ENCODE measurements around the gene RANBP2. TPM values are rescaled to one million over a fixed set of nuclear protein-coding genes. Genes with fewer than 3 reads are reported as not detected.

RANBP2 gene
- total and polyA plus RNA-seq, 9 of the 15 experiments (the other 6 are each of a cell fraction or from before 2014, with no cell fraction given) = 11.7 to 97.4 (median 48.1) TPM

GRCh38 chr2:108719149-108720044 is at the start of gene RANBP2 (continued):
- peak; percentile 78 for TF ChIP-seq E2F8 (IDR thresholded peaks at IDR 0.05; ENCODE audit: low read depth, partially characterized antibody)
- TF ChIP-seq MTA1 (IDR thresholded peaks at IDR 0.05; ENCODE audit: borderline replicate concordance) = peak; percentile 99
- no peak for TF ChIP-seq NFE2L1 (tag; IDR thresholded peaks at IDR 0.05; ENCODE audit: borderline replicate concordance, low read depth)
- TF ChIP-seq POLR2G (IDR thresholded peaks at IDR 0.05; ENCODE audit: low read depth, low read length) = peak; percentile 98
- no peak for TF ChIP-seq MAFG (tag; conservative IDR thresholded peaks at IDR 0.05)
- TF ChIP-seq RFX7 (CRISPR knock-in tag; IDR thresholded peaks at IDR 0.05) = no peak
- peak; percentile 59; the same call in 1 of the 2 replicates for TF ChIP-seq ZNF584 (CRISPR knock-in tag; IDR thresholded peaks at IDR 0.05; ENCODE audit: low read depth)
- TF ChIP-seq ILF3 (IDR thresholded peaks at IDR 0.05; ENCODE audit: borderline replicate concordance) = no peak; the same call in 1 of the 2 replicates
- TF ChIP-seq POU5F1 (IDR thresholded peaks at IDR 0.05; ENCODE audit: borderline replicate concordance, low read depth, low read length, partially characterized antibody) = no peak
- peak; percentile 36; the same call in 1 of the 2 replicates for TF ChIP-seq NFE2 (IDR thresholded peaks at IDR 0.05; ENCODE audit: low read depth)
- peak; percentile 86 for TF ChIP-seq NUFIP1 (IDR thresholded peaks at IDR 0.05; ENCODE audit: partially characterized antibody)
- no peak for TF ChIP-seq ZNF347 (CRISPR knock-in tag; IDR thresholded peaks at IDR 0.05; ENCODE audit: low read depth)
- TF ChIP-seq COPS2 (conservative IDR thresholded peaks at IDR 0.05) = no peak
- peak; percentile 63; the same call in 1 of the 2 replicates for TF ChIP-seq NFIC (IDR thresholded peaks at IDR 0.05)
- peak; percentile 51; the same call in 1 of the 2 replicates for TF ChIP-seq TOE1 (IDR thresholded peaks at IDR 0.05; ENCODE audit: borderline replicate concordance)
- 0 out of 2 replicates have a peak, but pooled peaks have one; percentile 16 for TF ChIP-seq TOE1 (CRISPR knock-in tag; IDR thresholded peaks at IDR 0.05; ENCODE audit: borderline replicate concordance, low read depth)
- TF ChIP-seq ZNF277 (CRISPR knock-in tag; IDR thresholded peaks at IDR 0.05; ENCODE audit: borderline replicate concordance) = no peak
- peak; percentile 82 for TF ChIP-seq RB1 (IDR thresholded peaks at IDR 0.05; ENCODE audit: low read depth)
- peak; percentile 41; the same call in 1 of the 2 replicates for TF ChIP-seq TAF7 (tag; IDR thresholded peaks at IDR 0.05)
- no peak for TF ChIP-seq ZNF830 (CRISPR knock-in tag; IDR thresholded peaks at IDR 0.05)
- TF ChIP-seq SOX6 (IDR thresholded peaks at IDR 0.05) = peak; percentile 69
- TF ChIP-seq TCF15 (CRISPR knock-in tag; IDR thresholded peaks at IDR 0.05) = no peak
- peak; percentile 12; the same call in 1 of the 2 replicates for TF ChIP-seq HIVEP1 (CRISPR knock-in tag; IDR thresholded peaks at IDR 0.05)
